HG03565 (cell line): Measurements from ENCODE around the gene HPCAL1.
"Not testable (repeated sequence)": the region's sequence is repeated elsewhere in the genome, so short reads cannot be mapped to it uniquely, and the experiment has no call there.

Experiments
- ATAC-seq: cut with Tn5 transposase; IDR thresholded peaks from one replicate; pipeline ENCODE4 v1.9.1; 2021; ENCODE audit warnings: mild to moderate bottlenecking, moderate library complexity; ENCODE audit not compliant: unreplicated experiment

The HPCAL1 gene

DNA sequence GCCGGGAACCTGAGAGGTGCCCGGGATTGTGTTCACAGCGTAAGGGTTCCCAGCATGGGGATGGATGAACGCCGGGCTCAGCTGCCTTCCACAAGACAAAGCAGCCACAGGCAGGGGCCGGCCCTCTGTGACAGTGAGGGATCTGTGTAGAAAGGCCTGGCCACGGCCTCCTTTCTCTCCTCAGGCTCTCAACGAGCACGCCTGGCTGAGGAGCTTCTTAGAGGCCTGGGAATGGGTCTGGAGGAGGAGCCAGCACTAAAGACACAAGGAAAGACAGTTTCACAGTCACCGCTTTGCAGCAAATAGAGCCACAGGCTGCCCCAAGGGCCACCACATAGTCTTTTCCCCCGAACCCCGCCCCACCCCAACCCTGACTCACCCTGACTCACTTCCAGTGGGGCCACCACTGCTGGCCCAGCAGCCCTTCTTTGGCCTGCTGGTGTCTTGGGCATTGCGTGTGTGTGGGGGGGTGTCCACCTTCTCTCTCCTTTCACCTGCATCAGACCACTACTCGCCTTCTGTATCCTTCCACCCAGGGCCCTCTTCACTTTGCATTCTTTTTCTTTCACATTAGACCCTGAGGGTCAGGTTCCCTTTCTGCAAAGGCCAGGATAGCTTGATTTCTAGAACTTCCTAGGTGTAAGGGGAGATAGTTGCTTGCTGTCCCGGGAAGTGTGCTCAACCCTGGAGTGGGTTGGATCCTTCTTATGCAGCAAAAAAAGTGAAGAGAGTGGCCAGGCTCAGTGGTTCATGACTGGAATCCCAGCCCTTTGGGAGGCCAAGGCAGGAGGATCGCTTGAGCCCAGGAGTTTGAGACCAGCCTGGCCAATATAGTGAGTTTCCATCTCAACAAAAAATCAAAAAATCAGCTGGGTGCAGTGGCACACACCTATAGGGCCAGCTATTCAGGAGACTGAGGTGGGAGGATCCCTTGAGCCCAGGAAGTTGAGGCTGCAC is 19.3 kb upstream of the HPCAL1 start:
- no peak for ATAC-seq

DNA sequence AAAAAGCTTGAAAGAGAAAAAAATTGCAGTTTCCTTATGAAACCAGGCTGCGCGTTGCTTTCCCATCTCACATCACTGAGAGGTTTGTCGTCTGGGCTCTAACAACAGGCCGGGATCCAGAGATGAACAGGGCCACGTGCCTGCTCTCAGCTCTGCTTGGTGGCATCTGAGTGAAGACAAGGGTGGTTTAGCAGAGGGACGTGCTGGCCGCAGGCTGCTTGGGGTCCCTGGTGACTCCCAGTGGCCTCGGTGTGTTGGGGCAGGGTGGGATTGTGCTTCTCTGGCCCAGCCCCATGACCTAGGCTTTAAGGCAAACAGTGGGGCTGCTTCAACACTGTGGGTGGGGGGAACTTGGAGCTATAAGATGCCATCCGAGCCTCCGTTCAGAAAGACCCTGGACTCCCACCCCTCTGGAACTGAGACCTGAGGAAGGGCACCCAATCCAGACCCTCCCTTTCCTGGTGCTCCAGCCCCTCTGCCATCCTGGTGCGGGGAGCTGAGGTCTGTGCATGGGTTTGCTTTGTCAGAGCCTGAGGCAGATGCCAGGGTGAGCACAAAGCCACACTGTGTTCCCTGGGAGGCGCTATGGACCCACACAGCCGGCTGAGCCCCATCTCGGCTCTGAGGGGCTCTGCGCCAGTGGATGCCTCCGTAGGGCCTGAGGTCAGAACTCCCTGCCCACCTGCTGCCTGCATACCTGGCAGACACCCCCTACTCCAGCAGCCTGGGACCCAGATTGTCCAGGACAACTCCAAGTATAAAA is 18.4 kb upstream of the HPCAL1 start:
- no peak for ATAC-seq

DNA sequence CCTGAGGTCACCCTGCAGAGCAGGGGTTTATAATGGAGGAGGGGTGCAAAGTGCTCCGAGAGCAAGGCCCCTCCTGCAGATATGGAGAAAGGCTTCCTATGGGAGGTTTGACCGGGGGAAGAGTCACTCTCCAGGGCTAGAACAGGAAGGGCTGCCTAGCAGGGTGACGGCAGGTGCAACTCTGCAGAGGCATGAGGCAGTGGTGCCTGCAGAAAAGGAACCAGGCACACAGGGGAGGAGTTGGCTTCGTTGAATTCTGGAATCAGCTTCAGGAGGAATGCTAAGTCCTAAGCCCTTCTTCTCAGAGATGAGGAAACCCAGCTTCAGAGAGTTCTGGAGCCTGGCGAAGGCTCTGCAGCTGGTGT is 17.5 kb upstream of the HPCAL1 start:
- ATAC-seq, result no peak

DNA sequence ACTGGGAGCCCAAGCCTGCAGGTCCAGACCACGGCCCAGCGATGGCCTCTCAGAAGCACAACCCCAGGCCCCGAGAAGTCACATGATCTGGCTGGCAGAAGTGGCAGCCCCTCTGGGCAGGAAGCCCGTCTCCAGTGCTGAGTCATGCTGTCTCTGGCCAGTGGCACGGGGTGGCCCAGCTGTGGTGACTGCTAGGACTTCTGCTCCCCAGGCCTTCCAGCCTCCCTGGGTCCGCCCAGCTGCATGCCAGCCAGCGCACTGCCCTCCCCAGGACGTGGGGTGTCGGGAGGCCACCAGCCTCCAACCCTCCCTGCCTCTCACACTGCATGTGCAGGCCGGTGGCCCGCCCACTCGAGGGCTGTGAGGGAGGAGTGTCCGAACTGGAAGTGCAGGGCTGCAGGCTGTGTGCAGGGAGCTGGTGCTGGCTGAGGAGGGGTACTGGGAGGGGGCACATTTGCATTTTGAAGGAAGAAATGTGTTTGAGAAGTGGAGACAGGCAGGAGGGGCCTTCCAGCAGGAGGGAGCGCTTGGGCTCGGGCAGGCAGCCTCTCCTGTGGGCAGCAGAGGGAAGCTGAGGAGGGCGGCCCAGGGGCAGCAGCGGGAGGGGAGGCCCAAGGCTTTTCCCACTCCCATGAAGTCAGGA is 17.0 kb upstream of the HPCAL1 start:
- ATAC-seq, result no peak

DNA sequence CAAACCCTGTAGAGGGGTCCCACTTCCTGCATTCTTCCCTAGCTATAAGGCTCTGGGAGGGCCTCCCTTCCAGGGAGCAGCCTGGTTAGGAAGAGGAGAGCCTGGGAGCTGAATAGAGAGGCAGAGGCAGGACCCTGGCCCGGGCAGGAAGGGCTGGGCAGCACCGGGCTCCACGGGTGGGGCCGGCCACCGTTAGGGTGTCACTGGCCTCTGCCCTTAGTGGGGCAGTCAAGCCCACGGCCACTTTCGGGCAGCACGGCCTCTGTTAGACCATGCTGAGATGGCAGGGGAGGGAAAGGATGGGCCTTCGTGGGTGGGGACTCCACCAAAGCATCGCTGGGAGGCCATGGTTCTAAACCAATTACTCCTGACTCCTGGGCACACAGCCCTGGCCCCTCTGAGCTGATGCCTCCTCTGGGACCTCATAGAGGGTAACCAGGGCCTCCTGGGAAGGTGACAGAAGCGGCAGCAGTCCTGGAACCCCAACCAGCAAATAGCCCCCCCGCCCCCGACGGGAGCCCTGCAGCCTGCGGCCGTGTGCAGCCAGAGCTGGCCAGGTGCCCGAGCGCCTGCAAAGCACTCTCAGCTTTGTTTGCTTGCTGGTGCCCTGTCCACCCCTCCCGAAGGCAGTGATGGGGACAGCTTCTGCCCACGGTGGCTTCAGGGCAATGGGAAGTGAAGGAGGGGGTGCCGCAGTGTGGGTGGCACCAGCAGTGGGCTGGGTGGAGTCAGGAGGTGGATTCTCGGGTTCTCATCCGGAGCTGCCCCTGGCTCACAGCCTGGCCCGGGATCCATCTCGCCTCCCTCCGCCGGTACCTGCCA is 16.3 kb upstream of the HPCAL1 start:
- no peak for ATAC-seq

DNA sequence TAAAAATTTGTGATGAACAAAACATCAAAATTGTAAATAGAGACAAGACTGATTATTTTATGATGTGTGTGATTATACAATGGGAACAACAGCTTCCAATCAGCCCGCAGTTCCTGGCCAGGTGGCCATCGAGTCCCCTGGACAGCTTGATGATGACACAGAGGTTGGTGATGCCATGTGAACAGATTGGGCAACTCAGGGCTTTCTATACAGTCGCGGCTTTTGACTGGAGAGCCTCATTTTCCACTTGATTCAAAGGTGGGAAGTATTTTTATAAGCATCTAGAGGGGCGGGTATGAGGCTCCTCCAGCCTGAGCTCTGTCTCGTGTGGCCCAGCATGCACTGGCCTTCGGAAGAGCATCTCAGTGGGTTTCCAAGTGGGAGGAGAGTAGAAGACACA is 14.9 kb upstream of the HPCAL1 start:
- no peak for ATAC-seq

DNA sequence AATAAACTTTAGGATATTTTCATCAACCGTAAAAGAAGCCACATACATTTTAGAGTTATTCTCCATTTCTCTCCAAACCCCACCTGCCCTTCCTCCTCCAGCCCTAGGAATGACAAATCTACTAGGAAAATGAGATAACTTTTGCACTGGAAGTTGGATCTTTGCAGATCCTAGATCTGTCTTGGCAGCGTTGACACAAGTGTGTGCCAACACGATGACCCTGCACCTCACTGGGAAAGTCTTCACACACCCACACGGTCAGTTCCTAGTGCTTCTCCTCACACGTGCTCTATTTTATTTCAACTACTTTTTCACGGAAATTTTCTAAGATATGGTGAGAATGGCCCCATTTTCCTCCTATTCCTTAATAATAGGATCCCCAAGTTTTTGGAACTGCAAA is 14.1 kb upstream of the HPCAL1 start:
- no peak for ATAC-seq

DNA sequence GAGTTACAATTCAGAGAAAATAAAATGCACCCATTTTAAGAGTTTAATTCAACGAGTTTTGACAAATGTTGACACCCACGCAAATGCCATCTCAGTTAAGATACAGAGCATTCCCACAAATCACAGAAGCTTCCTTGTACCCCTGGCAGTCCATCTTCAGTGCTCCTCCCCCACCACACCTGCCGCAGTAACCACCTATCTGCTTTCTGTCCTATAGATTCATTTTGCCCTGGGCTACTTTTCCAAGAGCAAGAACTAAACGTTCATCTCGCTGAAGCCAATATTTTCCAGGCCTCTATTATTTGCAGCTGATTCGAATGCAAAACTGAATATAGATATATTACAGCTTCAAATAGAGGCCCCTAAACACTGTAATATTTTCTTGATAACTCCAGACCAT is 13.4 kb upstream of the HPCAL1 start:
- ATAC-seq, result no peak

DNA sequence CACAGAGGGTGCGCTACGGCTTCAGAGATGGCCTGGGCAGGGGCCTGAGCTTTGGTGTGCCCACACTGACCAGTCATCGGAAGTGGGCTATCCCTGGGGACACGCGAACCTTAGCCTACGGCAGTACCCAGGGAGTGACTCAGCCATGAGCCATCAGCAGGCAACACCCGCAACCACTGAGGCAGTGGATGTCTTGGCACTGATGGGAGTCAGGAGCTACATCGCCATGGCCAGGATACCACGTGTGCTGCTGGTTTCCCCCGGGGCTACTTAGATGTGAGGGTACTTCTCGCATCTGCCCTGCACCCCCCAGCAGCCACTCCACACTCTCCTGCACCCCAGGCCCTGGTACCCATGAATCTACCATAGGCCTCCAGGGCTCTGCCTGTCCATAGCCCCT is 12.8 kb upstream of the HPCAL1 start:
- ATAC-seq, result no peak

DNA sequence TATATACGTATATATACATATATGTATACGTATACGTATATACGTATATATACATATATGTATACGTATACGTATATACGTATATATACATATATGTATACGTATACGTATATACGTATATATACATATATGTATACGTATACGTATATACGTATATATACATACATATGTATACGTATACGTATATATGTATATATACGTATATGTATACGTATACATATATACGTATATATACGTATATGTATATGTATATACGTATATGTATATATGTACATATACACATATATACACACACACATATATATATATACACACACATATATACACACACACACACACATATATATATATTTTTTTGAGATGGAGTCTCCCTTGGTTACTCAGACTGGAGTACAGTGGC is 11.3 kb upstream of the HPCAL1 start:
- ATAC-seq, result not testable (repeated sequence)

DNA sequence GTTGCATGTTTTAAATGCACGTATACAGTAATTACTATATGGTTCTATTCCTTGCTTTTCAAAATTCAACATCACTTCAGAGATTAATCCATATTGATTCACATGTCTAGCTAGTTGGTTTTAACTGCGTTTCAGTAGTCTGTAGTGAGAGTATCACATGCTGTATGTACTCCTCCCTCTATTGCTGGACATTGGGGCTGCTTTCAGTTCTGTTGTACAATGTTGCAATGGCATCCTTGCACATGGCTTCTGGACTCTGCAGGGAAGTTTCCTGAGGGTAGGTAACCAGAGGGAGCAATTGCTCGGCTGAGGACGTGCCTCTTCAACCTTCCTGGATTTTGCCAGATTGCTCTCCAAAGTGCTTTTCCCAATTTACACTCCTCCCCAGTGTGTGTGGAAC is 10.7 kb upstream of the HPCAL1 start:
- ATAC-seq, result no peak

DNA sequence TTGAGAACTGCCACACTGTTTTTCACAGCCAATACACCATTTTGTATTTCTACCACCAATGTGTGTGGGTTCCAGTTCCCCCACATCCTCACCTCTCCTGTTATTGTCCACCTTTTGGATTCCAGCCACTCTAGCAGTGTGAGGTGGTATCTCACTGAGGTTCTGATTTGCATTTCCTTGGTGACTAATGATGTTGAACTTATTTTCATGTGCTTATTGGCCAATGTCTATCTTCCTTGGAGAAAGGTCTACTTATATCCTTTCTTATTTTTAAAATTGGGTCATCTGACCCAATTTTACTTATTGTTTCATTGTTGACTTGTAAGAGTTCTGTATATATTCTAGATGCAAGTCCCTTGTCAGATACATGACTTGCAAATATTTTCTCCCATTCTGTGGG is 9.1 kb upstream of the HPCAL1 start:
- no peak for ATAC-seq

DNA sequence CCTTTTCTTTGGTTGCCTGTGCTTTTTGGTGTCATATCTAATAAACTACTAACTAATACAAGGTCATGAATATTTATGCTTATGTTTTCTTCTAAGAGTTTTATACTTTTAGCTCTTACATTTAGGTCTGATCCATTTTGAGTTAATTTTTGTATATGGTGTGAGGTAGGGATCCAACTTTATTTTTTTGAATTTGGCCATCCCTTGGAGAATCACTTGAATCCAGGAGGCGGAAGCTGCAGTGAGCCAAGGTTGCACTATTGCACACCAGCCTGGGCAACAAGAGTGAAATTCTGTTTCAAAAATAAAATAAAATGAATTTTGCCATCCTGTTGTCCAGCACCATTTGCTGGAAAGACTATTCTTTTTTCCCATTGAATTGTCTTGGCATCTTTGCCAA is 8.6 kb upstream of the HPCAL1 start:
- ATAC-seq, result no peak

DNA sequence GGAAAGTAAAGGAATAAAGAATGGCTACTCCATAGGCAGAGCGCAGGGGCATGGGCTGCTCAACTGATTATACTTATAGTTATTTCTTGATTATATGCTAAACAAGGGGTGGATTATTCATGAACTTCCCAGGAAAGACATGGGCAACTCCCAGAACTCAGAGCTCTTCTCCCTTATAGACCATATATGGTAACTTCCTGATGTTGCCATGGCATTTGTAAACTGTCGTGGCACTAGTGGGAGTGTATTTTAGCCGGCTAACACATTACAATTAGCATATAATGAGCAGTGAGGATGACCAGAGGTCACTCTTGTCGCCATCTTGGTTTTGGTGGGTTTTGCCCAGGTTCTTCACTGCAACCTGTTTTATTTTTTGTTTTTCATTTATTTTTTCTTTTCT is 7.1 kb upstream of the HPCAL1 start:
- ATAC-seq, result not testable (repeated sequence)

DNA sequence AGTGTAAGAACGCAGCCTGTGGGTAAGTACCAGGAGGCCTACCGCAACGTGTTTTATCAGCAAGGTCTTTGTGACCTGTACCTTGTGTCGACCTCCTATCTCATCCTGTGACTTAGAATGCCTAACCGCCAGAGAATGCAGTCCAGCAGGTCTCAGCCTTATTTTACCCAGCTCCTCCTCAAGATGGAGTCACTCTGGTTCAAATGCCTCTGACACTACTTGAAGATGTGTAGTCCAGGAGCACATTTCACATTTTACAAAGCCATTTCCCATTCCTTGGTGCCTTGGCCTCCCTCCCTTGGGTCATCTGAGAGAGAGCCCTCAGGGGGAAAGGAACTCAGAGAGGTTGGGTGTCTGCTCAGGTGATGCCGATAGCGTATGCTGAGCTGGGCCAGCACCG is 6.6 kb upstream of the HPCAL1 start:
- no peak for ATAC-seq

DNA sequence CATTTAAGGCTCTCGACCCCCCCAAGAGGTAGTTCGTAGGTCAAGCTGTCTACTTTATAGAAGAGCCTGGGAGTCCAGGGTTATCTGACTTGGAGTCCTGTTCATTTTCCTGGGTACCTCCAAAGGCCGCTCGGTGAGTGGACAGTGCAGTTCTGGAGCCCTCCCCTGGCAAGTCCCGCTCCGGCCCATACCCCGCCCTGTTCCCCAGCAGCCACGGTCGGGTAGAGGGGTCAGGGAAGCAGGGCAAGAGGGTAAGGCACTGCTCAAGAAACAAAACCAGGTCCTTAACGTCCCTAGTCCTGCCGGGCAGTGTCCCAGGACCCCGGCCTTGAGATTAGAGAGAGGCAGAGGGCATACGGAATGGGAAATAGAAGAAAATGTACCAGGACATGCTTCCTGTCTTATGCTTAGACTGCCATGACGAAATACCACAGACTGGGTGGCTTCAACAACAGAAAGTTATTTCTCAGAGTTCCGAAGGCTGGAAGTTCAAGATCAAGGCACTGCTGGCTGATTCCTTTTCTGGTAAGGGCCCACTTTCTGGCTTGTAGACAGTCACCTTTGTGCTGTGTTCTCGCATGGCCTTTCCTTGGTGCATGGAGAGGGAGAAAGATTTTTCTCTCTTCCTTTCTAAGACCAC is 5.4 kb upstream of the HPCAL1 start:
- ATAC-seq, result no peak

DNA sequence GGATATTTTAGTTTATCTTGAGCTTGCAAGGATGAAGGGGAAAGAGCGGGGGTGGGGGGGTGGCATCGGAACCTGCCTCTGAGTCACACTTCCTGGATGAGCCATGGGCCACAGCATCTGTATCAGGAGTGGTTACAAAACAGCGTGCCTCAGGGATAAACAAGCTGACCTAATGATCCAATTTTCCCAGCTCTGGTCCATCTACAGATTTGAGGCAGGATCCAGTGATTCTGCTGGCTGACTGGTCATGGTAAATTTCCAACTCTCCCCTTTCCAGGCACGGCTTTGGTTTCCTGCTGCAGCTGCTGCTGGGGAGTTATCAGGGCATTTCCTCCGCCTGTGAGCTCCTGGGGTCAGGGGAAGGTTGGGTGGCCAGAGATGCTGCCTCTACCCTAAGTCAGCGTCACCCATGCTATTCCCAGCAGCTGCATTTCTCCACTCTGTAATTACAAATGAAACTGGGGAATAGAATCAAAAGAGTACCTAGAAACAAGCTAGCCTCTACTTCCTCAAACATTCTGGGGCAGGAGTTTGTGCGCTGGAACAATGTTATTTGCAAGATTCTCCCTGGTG is 4.7 kb upstream of the HPCAL1 start:
- no peak for ATAC-seq

DNA sequence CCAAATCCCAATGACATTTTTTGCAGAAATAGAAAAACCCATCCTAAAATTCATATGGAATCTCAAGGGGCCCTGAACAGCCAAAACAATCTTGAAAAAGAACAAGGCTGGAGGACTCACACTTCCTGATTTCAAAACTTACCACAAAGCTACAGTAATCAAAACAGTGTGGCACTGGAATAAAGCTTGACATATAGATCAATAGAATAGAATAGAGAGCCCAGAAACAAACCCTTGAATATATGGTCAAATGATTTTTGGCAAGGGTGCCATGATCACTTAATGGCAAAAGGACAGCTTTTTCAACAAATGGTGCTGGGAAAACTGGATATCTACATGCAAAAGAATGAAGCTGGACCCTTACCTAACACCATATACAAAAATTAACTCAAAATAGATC is 3.9 kb upstream of the HPCAL1 start:
- ATAC-seq, result not testable (repeated sequence)

DNA sequence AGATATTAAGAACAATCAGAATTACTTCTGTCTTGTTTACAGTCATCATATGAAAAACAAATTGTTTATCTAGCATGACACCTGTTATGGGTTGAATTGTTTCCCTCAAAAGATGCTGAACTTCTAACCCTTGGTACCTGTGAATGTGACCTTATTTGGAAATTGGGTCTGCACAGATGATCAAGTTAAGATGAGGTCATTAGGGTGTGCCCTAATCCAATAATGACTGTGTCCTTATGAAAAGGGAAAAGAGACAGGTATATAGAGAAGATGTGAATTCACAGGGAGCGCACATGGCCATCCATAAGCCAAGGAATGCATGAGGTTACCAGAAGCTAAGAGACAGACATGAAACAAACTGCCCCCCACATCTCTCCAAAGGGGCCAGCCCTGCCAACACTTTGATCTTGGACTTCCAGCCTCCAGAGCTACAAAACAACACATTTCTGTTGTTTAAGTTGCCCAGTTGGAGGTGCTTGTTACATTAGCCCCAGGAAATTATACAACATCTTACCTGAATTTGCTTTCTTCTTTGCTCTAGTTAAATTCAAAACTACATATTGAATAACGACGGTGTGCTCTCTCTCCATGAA is 2.3 kb upstream of the HPCAL1 start:
- no peak for ATAC-seq
